NB4 (cell line): ENCODE measurements around the gene SLC15A3.

Source experiments
- DNase-seq: peaks from one replicate; pipeline ENCODE4 v3.0.0; 2010; ENCODE audit warnings: low read depth
- H3K4me3 ChIP-seq: one replicate; pipeline ENCODE4 v1.5.1; 2011; ENCODE audit warnings: mild to moderate bottlenecking, low read depth, low read length, moderate library complexity
- CTCF ChIP-seq: IDR thresholded peaks from one replicate; pipeline ENCODE4 v1.5.1; 2012; ENCODE audit warnings: low read depth, low read length
- MAX ChIP-seq: IDR thresholded peaks from 2 replicates; pipeline ENCODE4 v1.6.1; 2011; ENCODE audit warnings: low read depth, low read length
- MYC ChIP-seq: IDR thresholded peaks from 2 replicates; pipeline ENCODE4 v1.6.1; 2011; ENCODE audit warnings: low read depth, low read length
- POLR2A ChIP-seq: IDR thresholded peaks from 2 replicates; pipeline ENCODE4 v1.6.1; 2011; ENCODE audit warnings: mild to moderate bottlenecking; ENCODE audit not compliant: insufficient read length; ENCODE audit errors: extremely low read depth

SLC15A3 gene

GRCh38 chr11:60900673-60901404 is 51.1 kb downstream of the SLC15A3 start:
- TF ChIP-seq POLR2A: no peak
- no peak for TF ChIP-seq MYC
- no peak for TF ChIP-seq CTCF
- no peak for TF ChIP-seq MAX
- no peak for DNase-seq
- no peak overlapping the region for H3K4me3 ChIP-seq

- H3K4me3 ChIP-seq: no peak overlapping the region
- TF ChIP-seq MAX: no peak
- no peak for DNase-seq
These were observed 52.0 kb downstream of the SLC15A3 start for GRCh38 chr11:60899977-60900376.

GRCh38 chr11:60899046-60899936 is 52.7 kb downstream of the SLC15A3 start:
- 0 out of 2 replicates have a peak, but pooled peaks have one; percentile 4 for TF ChIP-seq MAX
- TF ChIP-seq MYC: no peak
- TF ChIP-seq CTCF: peak; percentile 95
- no peak overlapping the region for H3K4me3 ChIP-seq
- peak; percentile 68 for DNase-seq

- no peak overlapping the region for H3K4me3 ChIP-seq
- TF ChIP-seq POLR2A (no peak), MAX (no peak), MYC (no peak), CTCF (no peak)
- no peak for DNase-seq
These were observed 54.5 kb downstream of the SLC15A3 start for GRCh38 chr11:60897496-60897895.

- DNase-seq: no peak
- TF ChIP-seq MYC (no peak), CTCF (no peak), MAX (no peak), POLR2A (no peak)
- H3K4me3 ChIP-seq: no peak overlapping the region
These were observed 56.3 kb downstream of the SLC15A3 start for GRCh38 chr11:60895687-60896086.
